Measurements from ENCODE around the gene DACT2. TPM values are rescaled to one million over a fixed set of nuclear protein-coding genes. Genes with fewer than 3 reads are reported as not detected.

The DACT2 gene
- total RNA-seq, 1 experiment from 2014 or later = not detected

DNA sequence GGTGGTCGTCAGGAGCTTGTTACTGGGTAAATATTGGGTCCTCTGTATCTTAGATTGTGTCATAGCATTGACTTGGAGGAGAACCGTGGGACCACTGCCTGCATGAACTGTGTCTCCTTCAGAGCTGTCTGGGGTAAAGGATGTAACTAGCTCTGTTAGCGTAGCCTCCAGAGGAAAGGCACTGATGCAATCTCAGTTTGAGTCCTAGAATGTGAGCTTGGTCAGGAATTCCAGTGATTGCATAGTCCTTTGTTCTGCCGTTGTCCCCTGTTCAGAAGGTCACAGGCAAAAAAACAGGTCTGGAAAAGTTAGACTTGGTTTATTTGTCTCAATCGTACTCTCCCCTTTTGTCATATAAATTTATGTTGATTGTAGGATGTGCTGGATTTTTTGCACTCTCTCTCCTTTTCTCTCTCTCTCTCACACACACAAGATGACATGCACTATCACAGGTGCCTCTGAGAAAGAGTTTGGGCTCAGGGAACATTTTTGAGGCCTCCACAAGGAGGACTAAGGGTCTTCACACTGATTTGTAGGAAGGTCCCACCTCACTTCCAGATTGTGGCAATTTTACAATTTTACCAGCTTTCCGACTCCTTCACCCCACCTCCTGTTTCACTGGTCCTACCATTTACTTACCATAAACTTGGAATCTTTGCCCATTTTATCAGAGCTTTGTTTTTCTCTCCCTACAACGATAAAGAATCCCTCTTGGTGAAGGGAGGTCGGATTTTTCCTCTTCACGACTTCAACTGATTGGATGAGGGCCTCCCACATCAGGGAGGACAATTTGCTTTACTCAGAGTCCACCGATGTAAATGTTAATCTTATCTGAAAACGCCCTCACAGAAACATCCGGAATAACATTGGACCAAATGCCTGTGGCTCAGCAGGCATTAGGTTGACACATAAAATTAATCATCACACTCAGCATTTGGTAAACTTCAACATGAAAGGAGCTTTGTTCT lies 7.0 kb upstream of the DACT2 start:
- no peaks in the 10 kb centered on the region for H3K9me2 ChIP-seq (ENCODE audit: insufficient read depth)
- ATAC-seq = no peak
- no peaks in the 10 kb centered on the region for H4K20me1 ChIP-seq (ENCODE audit: insufficient read depth)
- H2AFZ ChIP-seq (ENCODE audit: low read depth, low read length, poor library complexity, severe bottlenecking) = no peak overlapping the region
- DNase-seq (ENCODE audit: low read depth, low spot score) = no peak
- ChIA-PET POLR2A (no interaction called here), RAD21 (ENCODE audit: low non-redundant PET in 1 of 2, low total read pairs in 2 of 2, uncharacterized antibody in 2 of 2, unreplicated experiment in 2 of 2) (no interaction called here), CTCF (no interaction called here)
- no peak overlapping the region for H3K9ac ChIP-seq (ENCODE audit: low read length)
- no TSS peak for BruUV-seq (replicated peaks)
- no peak overlapping the region for H3K27ac ChIP-seq (ENCODE audit: low read depth, low read length)
- peaks cover 17% of the 10 kb centered on the region; the same call in 1 of the 2 replicates for H3K27me3 ChIP-seq (ENCODE audit: insufficient read depth, low read length)
- H3K79me2 ChIP-seq (ENCODE audit: insufficient read depth, low read length) = no peaks in the 10 kb centered on the region
- no peaks in the 10 kb centered on the region for H3K9me3 ChIP-seq (ENCODE audit: control insufficient read depth in 1 of 2, insufficient read depth in 1 of 2, low read depth in 1 of 2, low read length in 2 of 2)
- no peaks in the 10 kb centered on the region for H3K36me3 ChIP-seq (ENCODE audit: control insufficient read depth in 1 of 2, insufficient read depth in 2 of 2, low read length in 2 of 2)
- intact Hi-C loops (cut with micrococcal nuclease) = no loop called here
- no peak overlapping the region for H3K4me2 ChIP-seq (ENCODE audit: low read length)
- TF ChIP-seq SRF (IDR thresholded peaks at IDR 0.05; ENCODE audit: low read depth) = no peak
- TF ChIP-seq ELF1 (IDR thresholded peaks at IDR 0.05; ENCODE audit: borderline replicate concordance, low read depth) = no peak
- H3K4me3 ChIP-seq (replicated peaks in 1 of 2; ENCODE audit: low read depth in 1 of 2, low read length in 2 of 2) = no peak overlapping the region
- no peaks in the 10 kb centered on the region for H3K4me1 ChIP-seq (ENCODE audit: control insufficient read depth in 1 of 2, insufficient read depth in 2 of 2, low read length in 2 of 2)

- no peaks in the 10 kb centered on the region for H3K79me2 ChIP-seq (ENCODE audit: insufficient read depth, low read length)
- no peak for ATAC-seq
- no peaks in the 10 kb centered on the region for H3K36me3 ChIP-seq (ENCODE audit: control insufficient read depth in 1 of 2, insufficient read depth in 2 of 2, low read length in 2 of 2)
- no peaks in the 10 kb centered on the region for H4K20me1 ChIP-seq (ENCODE audit: insufficient read depth)
- BruUV-seq (replicated peaks) = no TSS peak
- intact Hi-C loops (cut with micrococcal nuclease) = no loop called here
- H3K27me3 ChIP-seq (ENCODE audit: insufficient read depth, low read length) = peaks cover 21% of the 10 kb centered on the region; the same call in 1 of the 2 replicates
- no peaks in the 10 kb centered on the region for H3K4me1 ChIP-seq (ENCODE audit: control insufficient read depth in 1 of 2, insufficient read depth in 2 of 2, low read length in 2 of 2)
- POLR2A ChIA-PET = no interaction called here
- no peak overlapping the region for H3K4me2 ChIP-seq (ENCODE audit: low read length)
- no peak overlapping the region for H3K9ac ChIP-seq (ENCODE audit: low read length)
- DNase-seq (ENCODE audit: low read depth, low spot score) = no peak
- CTCF ChIA-PET = no interaction called here
- H3K9me2 ChIP-seq (ENCODE audit: insufficient read depth) = no peaks in the 10 kb centered on the region
- TF ChIP-seq FOSL1 (IDR thresholded peaks at IDR 0.05; ENCODE audit: low read depth) (no peak), CBX3 (IDR thresholded peaks at IDR 0.05; ENCODE audit: low read depth) (no peak), ATF3 (IDR thresholded peaks at IDR 0.05) (no peak), RAD21 (IDR thresholded peaks at IDR 0.05; ENCODE audit: low read depth) (no peak)
- TF ChIP-seq, protein P1, sequence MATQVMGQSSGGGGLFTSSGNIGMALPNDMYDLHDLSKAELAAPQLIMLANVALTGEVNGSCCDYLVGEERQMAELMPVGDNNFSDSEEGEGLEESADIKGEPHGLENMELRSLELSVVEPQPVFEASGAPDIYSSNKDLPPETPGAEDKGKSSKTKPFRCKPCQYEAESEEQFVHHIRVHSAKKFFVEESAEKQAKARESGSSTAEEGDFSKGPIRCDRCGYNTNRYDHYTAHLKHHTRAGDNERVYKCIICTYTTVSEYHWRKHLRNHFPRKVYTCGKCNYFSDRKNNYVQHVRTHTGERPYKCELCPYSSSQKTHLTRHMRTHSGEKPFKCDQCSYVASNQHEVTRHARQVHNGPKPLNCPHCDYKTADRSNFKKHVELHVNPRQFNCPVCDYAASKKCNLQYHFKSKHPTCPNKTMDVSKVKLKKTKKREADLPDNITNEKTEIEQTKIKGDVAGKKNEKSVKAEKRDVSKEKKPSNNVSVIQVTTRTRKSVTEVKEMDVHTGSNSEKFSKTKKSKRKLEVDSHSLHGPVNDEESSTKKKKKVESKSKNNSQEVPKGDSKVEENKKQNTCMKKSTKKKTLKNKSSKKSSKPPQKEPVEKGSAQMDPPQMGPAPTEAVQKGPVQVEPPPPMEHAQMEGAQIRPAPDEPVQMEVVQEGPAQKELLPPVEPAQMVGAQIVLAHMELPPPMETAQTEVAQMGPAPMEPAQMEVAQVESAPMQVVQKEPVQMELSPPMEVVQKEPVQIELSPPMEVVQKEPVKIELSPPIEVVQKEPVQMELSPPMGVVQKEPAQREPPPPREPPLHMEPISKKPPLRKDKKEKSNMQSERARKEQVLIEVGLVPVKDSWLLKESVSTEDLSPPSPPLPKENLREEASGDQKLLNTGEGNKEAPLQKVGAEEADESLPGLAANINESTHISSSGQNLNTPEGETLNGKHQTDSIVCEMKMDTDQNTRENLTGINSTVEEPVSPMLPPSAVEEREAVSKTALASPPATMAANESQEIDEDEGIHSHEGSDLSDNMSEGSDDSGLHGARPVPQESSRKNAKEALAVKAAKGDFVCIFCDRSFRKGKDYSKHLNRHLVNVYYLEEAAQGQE (IDR thresholded peaks at IDR 0.05; ENCODE audit: low read depth) = no peak
- H2AFZ ChIP-seq (ENCODE audit: low read depth, low read length, poor library complexity, severe bottlenecking) = no peak overlapping the region
- no peak overlapping the region for H3K4me3 ChIP-seq (replicated peaks in 1 of 2; ENCODE audit: low read depth in 1 of 2, low read length in 2 of 2)
- RAD21 ChIA-PET (ENCODE audit: low non-redundant PET in 1 of 2, low total read pairs in 2 of 2, uncharacterized antibody in 2 of 2, unreplicated experiment in 2 of 2) = no interaction called here
- H3K27ac ChIP-seq (ENCODE audit: low read depth, low read length) = no peak overlapping the region
- H3K9me3 ChIP-seq (ENCODE audit: control insufficient read depth in 1 of 2, insufficient read depth in 1 of 2, low read depth in 1 of 2, low read length in 2 of 2) = no peaks in the 10 kb centered on the region
These were observed 3.4 kb upstream of the DACT2 start for GRCh38 chr6:168322966-168323365.

Measured in HCT116 (cell line).